AG04450 (cell line): ENCODE measurements around the gene CECR2. TPM values are rescaled to one million over a fixed set of nuclear protein-coding genes. Genes with fewer than 3 reads are reported as not detected.

Source experiments
- CTCF ChIA-PET: fragments of 300-600, 350-600 bp; formaldehyde crosslinking; extraction: SDS; loops from one replicate; lab custom pipeline; 2022; ENCODE audit warnings: antibody characterized with exemption, inconsistent platforms; lab: Charles Lee
- POLR2A ChIA-PET: fragments of 350-600 bp; formaldehyde crosslinking; extraction: SDS; loops from one replicate; lab custom pipeline; 2021; ENCODE audit warnings: antibody characterized with exemption, inconsistent platforms; lab: Yijun Ruan, JAX
- DNase-seq: peaks from one replicate; pipeline ENCODE4 v3.0.0-alpha.2; 2011; ENCODE audit warnings: low read depth, low spot score
- H3K27ac ChIP-seq: one replicate; pipeline ENCODE4 v1.5.1; 2012; ENCODE audit warnings: low read depth, low read length, control low read depth
- H3K27me3 ChIP-seq: one replicate; pipeline ENCODE4 v1.6.0; 2012; ENCODE audit warnings: low read length; ENCODE audit not compliant: control insufficient read depth, insufficient read depth
- H3K4me3 ChIP-seq: 2 replicates; pipeline ENCODE4 v1.5.1; 2011; ENCODE audit warnings: mild to moderate bottlenecking, low read depth, low read length, control low read depth
- H3K9me3 ChIP-seq: 2 replicates; pipeline ENCODE4 v1.5.1; 2012; ENCODE audit warnings: low read length; ENCODE audit not compliant: control insufficient read depth, insufficient read depth
- CTCF ChIP-seq: IDR thresholded peaks from 2 replicates; pipeline ENCODE4 v1.5.1; 2011; ENCODE audit warnings: low read depth, low read length, control low read depth, inconsistent platforms
- polyA plus RNA-seq: library from polyadenylated mRNA; depleted of rRNA; stranded (reverse); fragments of >200 nt; gene quantifications from 2 replicates; pipeline ENCODE4 v1.2.3, GENCODE V29; 2011

CECR2 gene
- polyA plus RNA-seq, 1 experiment: not detected

GRCh38 chr22:17493419-17493981 is 124.2 kb downstream of the CECR2 start:
- Histone ChIP-seq H3K27ac (no peak overlapping the region), H3K4me3 (no peak overlapping the region), H3K9me3 (no peaks in the 10 kb centered on the region), H3K27me3 (peaks cover 3% of the 10 kb centered on the region)
- no peak for TF ChIP-seq CTCF
- CTCF ChIA-PET: interaction anchor here (1.0 to 1.7 kb wide), 2 partner anchors 17 to 321 kb away, joined by 3 to 4 read pairs; no protein-coding TSS in a partner anchor
- POLR2A ChIA-PET: no interaction called here
- DNase-seq: no peak

- POLR2A ChIA-PET: no interaction called here
- H3K27me3 ChIP-seq: peaks cover 3% of the 10 kb centered on the region
- CTCF ChIA-PET: interaction anchor here (0.6 to 2.5 kb wide), 2 partner anchors 15 to 422 kb away, joined by 5 to 10 read pairs; no protein-coding TSS in a partner anchor
Observed at GRCh38 chr22:17496841-17497240, 127.6 kb downstream of the CECR2 start.

GRCh38 chr22:17501679-17502285 is 132.5 kb downstream of the CECR2 start:
- no peaks in the 10 kb centered on the region for H3K27me3 ChIP-seq
- no peak overlapping the region for H3K27ac ChIP-seq
- POLR2A ChIA-PET: interaction anchor here (1.5 kb wide), 1 partner anchor 330 kb away, joined by 7 read pairs; no protein-coding TSS in a partner anchor
- DNase-seq: peak; percentile 27
- CTCF ChIA-PET: interaction anchor here (0.6 to 3.7 kb wide), 39 partner anchors 8 to 585 kb away, joined by 3 to 112 read pairs (median 4); no protein-coding TSS in a partner anchor
- peak; percentile 69 for TF ChIP-seq CTCF
- H3K9me3 ChIP-seq: no peaks in the 10 kb centered on the region
- H3K4me3 ChIP-seq: no peak overlapping the region

More at GRCh38 chr22:17496841-17497240, 127.6 kb downstream of the CECR2 start:
- Histone ChIP-seq H3K27ac (no peak overlapping the region), H3K9me3 (no peaks in the 10 kb centered on the region), H3K4me3 (no peak overlapping the region)
- no peak for TF ChIP-seq CTCF
- DNase-seq: no peak

GRCh38 chr22:17508110-17508509 is 138.8 kb downstream of the CECR2 start:
- H3K9me3 ChIP-seq: no peaks in the 10 kb centered on the region
- ChIA-PET POLR2A (no interaction called here), CTCF (no interaction called here)
- H3K4me3 ChIP-seq: no peak overlapping the region
- no peak overlapping the region for H3K27ac ChIP-seq
- peaks cover 4% of the 10 kb centered on the region for H3K27me3 ChIP-seq
- DNase-seq: no peak
- no peak for TF ChIP-seq CTCF

- no peak for TF ChIP-seq CTCF
- no peak overlapping the region for H3K27ac ChIP-seq
- peaks cover 1% of the 10 kb centered on the region for H3K27me3 ChIP-seq
- DNase-seq: no peak
- POLR2A ChIA-PET: no interaction called here
- CTCF ChIA-PET: interaction anchor here (0.9 kb wide), 1 partner anchor 11 kb away, joined by 4 read pairs; no protein-coding TSS in a partner anchor
- H3K9me3 ChIP-seq: no peaks in the 10 kb centered on the region
- H3K4me3 ChIP-seq: no peak overlapping the region
Observed at GRCh38 chr22:17512960-17513359, 143.7 kb downstream of the CECR2 start.
